Esophagus muscularis mucosa (tissue), 3 donors: ENCODE measurements around the gene AIP.

Experiments used
- CTCF ChIP-seq, 3 experiments: fragments of 200-600 bp in 2 of 3; fragments of 450-650 bp in 1 of 3; sonication (generic) in 2 of 3; IDR thresholded peaks; one replicate each; pipeline ENCODE4 v1.5.1; 2017 to 2019; ENCODE audit warnings: antibody characterized with exemption in 3 of 3, mild to moderate bottlenecking in 2 of 3, moderate library complexity in 1 of 3
- POLR2A ChIP-seq: fragments of 450-650 bp; IDR thresholded peaks from one replicate; pipeline ENCODE4 v1.6.1; 2017; ENCODE audit warnings: antibody characterized with exemption, moderate library complexity, mild to moderate bottlenecking, low read depth

GRCh38 chr11:67492801-67493547 is 10.1 kb downstream of the AIP start:
- no peak for TF ChIP-seq CTCF (IDR thresholded peaks at IDR 0.05)
- no peak for TF ChIP-seq POLR2A
